PC-3 (cell line): ENCODE results near the gene HMCN1. TPM values are rescaled to one million over a fixed set of nuclear protein-coding genes. Genes with fewer than 3 reads are reported as not detected.
A peak's percentile ranks its signal among the peaks of the same experiment; 100 is the strongest.

Source experiments
- ATAC-seq: fragments of 200-7000 bp; cut with Tn5 transposase; 2 replicates; pipeline ENCODE4 v1.9.1; 2020; ENCODE audit warnings: mild to moderate bottlenecking, moderate library complexity
- BruUV-seq: library from RNA; stranded (reverse); fragments of 400-500 nt; replicated peaks from 2 replicates; lab custom pipeline; 2021; lab: Mats Ljungman, UMichigan
- CTCF ChIA-PET: fragments of 300-600 bp; sonication (Branson Sonifier 250); formaldehyde crosslinking; loops from one replicate; lab custom pipeline; 2022; ENCODE audit warnings: antibody characterized with exemption; lab: Charles Lee
- POLR2A ChIA-PET: fragments of 300-600 bp; sonication (Branson Sonifier 250); formaldehyde crosslinking; loops from one replicate; lab custom pipeline; 2022; ENCODE audit warnings: antibody characterized with exemption; ENCODE audit not compliant: unreplicated experiment; lab: Charles Lee
- DNase-seq: peaks from one replicate; pipeline ENCODE4 v3.0.0-alpha.2; 2015
- H2AFZ ChIP-seq: fragments of 300-600 bp; sonication (generic); 2 replicates; pipeline ENCODE4 v1.6.0; 2016; ENCODE audit warnings: antibody characterized with exemption, low read length
- H3F3A ChIP-seq: fragments of 300-600 bp; sonication (generic); one replicate; pipeline ENCODE4 v1.6.0; 2017; ENCODE audit warnings: antibody characterized with exemption, low read length, control low read depth, mild to moderate bottlenecking; ENCODE audit not compliant: unreplicated experiment
- H3K27ac ChIP-seq: fragments of 300-600 bp; sonication (generic); 2 replicates; pipeline ENCODE4 v1.5.1; 2016; ENCODE audit warnings: mild to moderate bottlenecking, low read length
- H3K27me3 ChIP-seq: fragments of 300-600 bp; sonication (generic); 2 replicates; pipeline ENCODE4 v1.6.1; 2016; ENCODE audit warnings: low read length, mixed read lengths
- H3K36me3 ChIP-seq: fragments of 300-600 bp; sonication (generic); 2 replicates; pipeline ENCODE4 v1.6.1; 2016; ENCODE audit warnings: low read depth, mixed run types, low read length, mixed read lengths
- H3K4me1 ChIP-seq: fragments of 300-600 bp; sonication (generic); 2 replicates; pipeline ENCODE4 v1.5.1; 2016; ENCODE audit warnings: low read length; ENCODE audit not compliant: insufficient read depth
- H3K4me2 ChIP-seq: fragments of 300-600 bp; sonication (generic); 2 replicates; pipeline ENCODE4 v1.6.0; 2016; ENCODE audit warnings: low read length
- H3K4me3 ChIP-seq: fragments of 300-600 bp; sonication (generic); 2 replicates; pipeline ENCODE4 v1.5.1; 2016; ENCODE audit warnings: mild to moderate bottlenecking, low read length, mixed read lengths
- H3K79me2 ChIP-seq: fragments of 300-600 bp; sonication (generic); 2 replicates; pipeline ENCODE4 v1.6.1; 2017; ENCODE audit warnings: low read length, mixed read lengths
- H3K9ac ChIP-seq: fragments of 300-600 bp; sonication (generic); 2 replicates; pipeline ENCODE4 v1.6.0; 2016; ENCODE audit warnings: mild to moderate bottlenecking, low read length
- H3K9me2 ChIP-seq: fragments of 300-600 bp; sonication (generic); replicated peaks from 2 replicates; pipeline ENCODE4 v1.6.1; 2016; ENCODE audit warnings: mixed run types, low read length, mixed read lengths
- H3K9me3 ChIP-seq: fragments of 300-600 bp; sonication (generic); 2 replicates; pipeline ENCODE4 v1.6.1; 2016; ENCODE audit warnings: low read length, mixed read lengths
- H4K20me1 ChIP-seq: fragments of 300-600 bp; sonication (generic); 2 replicates; pipeline ENCODE4 v1.6.1; 2016; ENCODE audit warnings: low read length, mixed read lengths
- CTCF ChIP-seq: fragments of 300-600 bp; sonication (generic); conservative IDR thresholded peaks from 2 replicates; pipeline ENCODE4 v1.5.1; 2017; ENCODE audit warnings: antibody characterized with exemption, low read depth, mild to moderate bottlenecking, low read length
- EZH2 ChIP-seq: fragments of 300-600 bp; sonication (generic); IDR thresholded peaks from one replicate; pipeline ENCODE4 v1.6.1; 2017; ENCODE audit warnings: antibody characterized with exemption, mild to moderate bottlenecking, low read length; ENCODE audit not compliant: unreplicated experiment
- EZH2phosphoT487 ChIP-seq: fragments of 300-600 bp; sonication (generic); IDR thresholded peaks from 2 replicates; pipeline ENCODE4 v1.6.1; 2018; ENCODE audit warnings: mild to moderate bottlenecking, antibody characterized with exemption, low read length, borderline replicate concordance
- intact Hi-C: fragments of 100-400 bp; cut with micrococcal nuclease; formaldehyde crosslinking; loops from 2 replicates; pipeline ENCODE4 v1.9.0; 2023
- total RNA-seq: library from RNA; depleted of rRNA; stranded (reverse); fragments of >200 nt; gene quantifications from 2 replicates; pipeline ENCODE4 v1.2.3, GENCODE V29; 2014

HMCN1 gene
- total RNA-seq, 1 experiment from 2014 or later = 0.66 TPM

DNA sequence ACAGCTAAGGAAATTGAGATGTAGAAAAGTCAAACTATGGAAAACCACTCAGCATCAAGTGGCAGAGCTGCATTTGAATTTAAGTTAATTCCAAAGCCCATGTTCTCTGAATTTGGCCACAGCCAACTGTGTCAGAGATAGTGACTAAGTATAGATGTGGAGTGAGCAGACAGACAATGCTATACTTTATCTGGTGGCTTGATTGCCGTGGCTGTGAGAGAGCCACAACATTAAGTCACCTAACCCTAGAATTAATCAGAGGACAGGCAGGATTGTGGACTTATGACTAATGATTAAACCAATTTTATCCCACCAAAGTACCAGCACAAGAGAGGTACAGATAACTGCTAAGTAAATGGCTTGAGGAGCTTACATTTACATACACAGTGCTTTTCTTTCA lies 431.1 kb downstream of the HMCN1 start:
- CTCF ChIA-PET = no interaction called here
- POLR2A ChIA-PET = no interaction called here
- H3K27me3 ChIP-seq = no peaks in the 10 kb centered on the region
- no TSS peak for BruUV-seq
- peak; percentile 24; the same call in 1 of the 2 replicates for ATAC-seq
- intact Hi-C loops = no loop called here
- no peaks in the 10 kb centered on the region for H3F3A ChIP-seq
- peak overlapping the region; percentile 20; the same call in 1 of the 2 replicates for H3K4me2 ChIP-seq
- TF ChIP-seq EZH2 = no peak
- no peak for TF ChIP-seq EZH2phosphoT487
- H2AFZ ChIP-seq = no peak overlapping the region
- H3K9me3 ChIP-seq = no peaks in the 10 kb centered on the region
- peak; percentile 41 for DNase-seq
- peaks cover 10% of the 10 kb centered on the region for H3K4me1 ChIP-seq
- no peak overlapping the region for H3K9ac ChIP-seq
- peak overlapping the region; percentile 46 for H3K27ac ChIP-seq
- H3K79me2 ChIP-seq = no peaks in the 10 kb centered on the region
- no peak overlapping the region for H3K4me3 ChIP-seq
- no peaks in the 10 kb centered on the region for H4K20me1 ChIP-seq
- H3K9me2 ChIP-seq = no peaks in the 10 kb centered on the region
- H3K36me3 ChIP-seq = no peaks in the 10 kb centered on the region

GRCh38 chr1:186167096-186167668 lies 433.0 kb downstream of the HMCN1 start:
- ATAC-seq (no peak), DNase-seq (no peak)
- no peaks in the 10 kb centered on the region for H3K36me3 ChIP-seq
- no peak overlapping the region for H2AFZ ChIP-seq
- H3K9me3 ChIP-seq = no peaks in the 10 kb centered on the region
- TF ChIP-seq EZH2phosphoT487 (no peak), EZH2 (no peak)
- no TSS peak for BruUV-seq
- intact Hi-C loops = no loop called here
- CTCF ChIA-PET = no interaction called here
- no peak overlapping the region for H3K4me2 ChIP-seq
- no peaks in the 10 kb centered on the region for H3K9me2 ChIP-seq
- no peaks in the 10 kb centered on the region for H3K27me3 ChIP-seq
- no peak overlapping the region for H3K4me3 ChIP-seq
- H4K20me1 ChIP-seq = no peaks in the 10 kb centered on the region
- H3K4me1 ChIP-seq = peaks cover 10% of the 10 kb centered on the region
- H3K27ac ChIP-seq = no peak overlapping the region
- H3K9ac ChIP-seq = no peak overlapping the region
- POLR2A ChIA-PET = no interaction called here
- H3F3A ChIP-seq = no peaks in the 10 kb centered on the region
- H3K79me2 ChIP-seq = no peaks in the 10 kb centered on the region

DNA sequence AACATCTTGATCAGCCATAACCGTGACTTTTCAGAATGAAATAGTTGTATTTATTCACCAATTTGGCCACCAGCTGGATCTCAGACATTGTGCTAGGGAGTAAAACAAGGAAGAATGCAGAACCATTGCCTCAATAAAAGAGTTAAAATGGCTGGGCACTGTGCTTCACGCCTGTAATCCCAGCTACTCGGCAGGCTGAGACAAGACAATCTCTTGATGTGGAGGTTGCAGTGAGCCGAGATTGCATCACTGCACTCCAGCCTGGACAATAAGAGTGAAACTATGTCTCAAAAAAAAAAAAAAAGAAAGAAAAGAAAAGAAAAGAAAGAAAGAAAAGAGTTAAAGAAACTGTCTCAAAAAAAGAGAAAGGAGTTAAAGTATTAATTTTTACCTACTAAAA lies 441.4 kb downstream of the HMCN1 start:
- POLR2A ChIA-PET = no interaction called here

More for the DNA sequence above, 441.4 kb downstream of the HMCN1 start:
- Histone ChIP-seq H3K9ac (no peak overlapping the region), H3K9me2 (no peaks in the 10 kb centered on the region), H3K27ac (no peak overlapping the region), H3K9me3 (no peaks in the 10 kb centered on the region), H3K27me3 (no peaks in the 10 kb centered on the region), H3F3A (no peaks in the 10 kb centered on the region), H3K4me2 (no peak overlapping the region), H3K4me3 (no peak overlapping the region), H3K4me1 (peaks cover 17% of the 10 kb centered on the region), H3K36me3 (no peaks in the 10 kb centered on the region), H2AFZ (no peak overlapping the region), H3K79me2 (no peaks in the 10 kb centered on the region), H4K20me1 (no peaks in the 10 kb centered on the region)
- DNase-seq = no peak
- no peak for ATAC-seq
- intact Hi-C loops = no loop called here
- BruUV-seq = no TSS peak
- TF ChIP-seq CTCF (no peak), EZH2phosphoT487 (no peak), EZH2 (no peak)
- CTCF ChIA-PET = no interaction called here
